Measurements from ENCODE around the gene SNX10. TPM values are rescaled to one million over a fixed set of nuclear protein-coding genes. Genes with fewer than 3 reads are reported as not detected.

Gene SNX10
- total RNA-seq, 1 experiment from 2014 or later = 7.9 TPM

DNA sequence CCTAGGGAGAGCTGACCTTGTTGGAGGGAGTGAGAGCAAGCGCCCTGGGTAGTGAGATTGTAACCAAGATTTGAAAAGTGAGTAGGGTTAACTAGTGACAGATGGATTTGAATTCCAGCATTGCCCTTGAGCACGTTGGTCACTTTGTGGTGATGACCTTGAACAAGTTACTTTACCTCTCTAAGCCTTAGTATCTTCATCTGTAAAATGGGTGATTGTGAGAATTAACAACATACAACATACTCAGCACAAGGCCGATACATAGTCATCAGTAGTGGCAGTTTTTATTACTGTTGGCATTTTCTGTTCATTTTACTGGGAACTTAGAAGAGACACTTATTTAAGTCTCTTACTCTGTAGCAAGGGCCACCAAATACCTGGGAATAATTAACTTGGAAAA lies 25.5 kb downstream of the SNX10 start:
- Histone ChIP-seq H3K79me2 (ENCODE audit: low read length) (no peaks in the 10 kb centered on the region), H3K36me3 (ENCODE audit: low read depth, low read length) (no peaks in the 10 kb centered on the region), H3K4me2 (ENCODE audit: low read length) (no peak overlapping the region), H3K9me3 (ENCODE audit: low read length) (no peaks in the 10 kb centered on the region), H3F3A (ENCODE audit: low read length, unreplicated experiment) (no peaks in the 10 kb centered on the region), H3K9me2 (replicated peaks; ENCODE audit: low read length) (no peaks in the 10 kb centered on the region), H2AFZ (ENCODE audit: low read length) (no peak overlapping the region), H3K27ac (ENCODE audit: low read length) (no peak overlapping the region), H3K27me3 (ENCODE audit: low read length) (no peaks in the 10 kb centered on the region), H4K20me1 (ENCODE audit: low read length) (no peaks in the 10 kb centered on the region), H3K9ac (ENCODE audit: low read length) (no peak overlapping the region), H3K4me1 (ENCODE audit: insufficient read depth, low read length) (peaks cover 6% of the 10 kb centered on the region; the same call in 1 of the 2 replicates), H3K4me3 (ENCODE audit: low read length) (no peak overlapping the region)
- ATAC-seq (no peak), DNase-seq (no peak)
- CTCF ChIA-PET = no interaction called here
- intact Hi-C loops (cut with micrococcal nuclease) = no loop called here
- no TSS peak for BruUV-seq (replicated peaks)
- POLR2A ChIA-PET (ENCODE audit: unreplicated experiment) = no interaction called here
- TF ChIP-seq EZH2 (IDR thresholded peaks at IDR 0.05; ENCODE audit: low read length, unreplicated experiment) = no peak
- TF ChIP-seq EZH2phosphoT487 (IDR thresholded peaks at IDR 0.05; ENCODE audit: borderline replicate concordance, low read length) = no peak
- TF ChIP-seq, protein P1, sequence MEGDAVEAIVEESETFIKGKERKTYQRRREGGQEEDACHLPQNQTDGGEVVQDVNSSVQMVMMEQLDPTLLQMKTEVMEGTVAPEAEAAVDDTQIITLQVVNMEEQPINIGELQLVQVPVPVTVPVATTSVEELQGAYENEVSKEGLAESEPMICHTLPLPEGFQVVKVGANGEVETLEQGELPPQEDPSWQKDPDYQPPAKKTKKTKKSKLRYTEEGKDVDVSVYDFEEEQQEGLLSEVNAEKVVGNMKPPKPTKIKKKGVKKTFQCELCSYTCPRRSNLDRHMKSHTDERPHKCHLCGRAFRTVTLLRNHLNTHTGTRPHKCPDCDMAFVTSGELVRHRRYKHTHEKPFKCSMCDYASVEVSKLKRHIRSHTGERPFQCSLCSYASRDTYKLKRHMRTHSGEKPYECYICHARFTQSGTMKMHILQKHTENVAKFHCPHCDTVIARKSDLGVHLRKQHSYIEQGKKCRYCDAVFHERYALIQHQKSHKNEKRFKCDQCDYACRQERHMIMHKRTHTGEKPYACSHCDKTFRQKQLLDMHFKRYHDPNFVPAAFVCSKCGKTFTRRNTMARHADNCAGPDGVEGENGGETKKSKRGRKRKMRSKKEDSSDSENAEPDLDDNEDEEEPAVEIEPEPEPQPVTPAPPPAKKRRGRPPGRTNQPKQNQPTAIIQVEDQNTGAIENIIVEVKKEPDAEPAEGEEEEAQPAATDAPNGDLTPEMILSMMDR (conservative IDR thresholded peaks at IDR 0.05; ENCODE audit: low read depth, low read length) = no peak

DNA sequence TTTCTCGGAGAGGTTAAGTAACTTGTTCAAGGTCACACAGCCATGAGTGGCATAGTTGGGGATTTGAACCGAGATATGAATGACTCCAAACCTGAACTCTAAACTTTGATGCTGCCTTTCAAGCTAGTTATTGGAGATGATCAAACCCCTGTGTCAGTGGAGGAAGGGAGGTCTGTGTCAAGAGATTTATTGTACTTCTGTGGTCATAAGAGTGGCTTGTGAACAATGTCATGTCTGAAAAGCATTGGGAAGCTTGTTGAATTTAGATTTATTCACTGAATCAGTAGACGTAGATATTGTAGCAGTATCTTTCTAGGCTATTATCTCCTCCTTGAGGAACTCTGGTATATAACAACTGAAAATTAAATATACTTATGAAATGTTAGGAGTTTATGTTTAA lies 27.3 kb downstream of the SNX10 start:
- no peaks in the 10 kb centered on the region for H3K9me3 ChIP-seq (ENCODE audit: low read length)
- H3K79me2 ChIP-seq (ENCODE audit: low read length) = no peaks in the 10 kb centered on the region
- TF ChIP-seq EZH2 (IDR thresholded peaks at IDR 0.05; ENCODE audit: low read length, unreplicated experiment) (no peak), EZH2phosphoT487 (IDR thresholded peaks at IDR 0.05; ENCODE audit: borderline replicate concordance, low read length) (no peak)
- TF ChIP-seq, protein P1 (conservative IDR thresholded peaks at IDR 0.05; ENCODE audit: low read depth, low read length) = no peak
- H3K4me2 ChIP-seq (ENCODE audit: low read length) = no peak overlapping the region
- no peak for ATAC-seq
- no TSS peak for BruUV-seq (replicated peaks)
- H2AFZ ChIP-seq (ENCODE audit: low read length) = no peak overlapping the region
- CTCF ChIA-PET = interaction anchor here (0.6 to 0.7 kb wide), 2 partner anchors 42 to 46 kb away, joined by 3 read pairs; no protein-coding TSS in a partner anchor
- POLR2A ChIA-PET (ENCODE audit: unreplicated experiment) = no interaction called here
- H3K36me3 ChIP-seq (ENCODE audit: low read depth, low read length) = no peaks in the 10 kb centered on the region
- no peaks in the 10 kb centered on the region for H3F3A ChIP-seq (ENCODE audit: low read length, unreplicated experiment)
- no peak overlapping the region for H3K27ac ChIP-seq (ENCODE audit: low read length)
- no peak overlapping the region for H3K4me3 ChIP-seq (ENCODE audit: low read length)
- intact Hi-C loops (cut with micrococcal nuclease) = no loop called here
- DNase-seq = no peak
- H3K27me3 ChIP-seq (ENCODE audit: low read length) = no peaks in the 10 kb centered on the region
- no peaks in the 10 kb centered on the region for H4K20me1 ChIP-seq (ENCODE audit: low read length)
- peaks cover 6% of the 10 kb centered on the region; the same call in 1 of the 2 replicates for H3K4me1 ChIP-seq (ENCODE audit: insufficient read depth, low read length)
- no peaks in the 10 kb centered on the region for H3K9me2 ChIP-seq (replicated peaks; ENCODE audit: low read length)
- H3K9ac ChIP-seq (ENCODE audit: low read length) = no peak overlapping the region

DNA sequence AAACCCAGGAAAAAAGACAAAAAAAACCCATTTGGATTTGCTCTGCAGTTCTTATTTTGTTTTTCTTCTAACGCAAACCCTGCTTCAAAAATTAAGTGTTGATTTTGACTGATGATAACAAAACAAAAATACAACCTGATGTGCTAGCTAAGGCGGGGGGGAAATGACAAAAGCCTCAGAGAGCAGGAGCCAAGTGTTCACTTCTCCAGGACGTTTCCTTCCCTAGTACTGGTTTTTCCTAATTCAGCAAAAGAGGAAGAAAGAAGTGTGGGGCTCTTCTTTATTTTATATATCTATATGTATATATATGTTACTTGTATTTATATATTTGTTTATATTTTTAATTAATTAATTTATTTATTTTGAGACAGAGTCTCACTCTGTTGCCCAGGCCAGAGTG lies 28.0 kb downstream of the SNX10 start:
- DNase-seq (no peak), ATAC-seq (no peak)
- no peaks in the 10 kb centered on the region for H3K36me3 ChIP-seq (ENCODE audit: low read depth, low read length)
- H3K27ac ChIP-seq (ENCODE audit: low read length) = no peak overlapping the region
- H3K79me2 ChIP-seq (ENCODE audit: low read length) = no peaks in the 10 kb centered on the region
- H3F3A ChIP-seq (ENCODE audit: low read length, unreplicated experiment) = no peaks in the 10 kb centered on the region
- H4K20me1 ChIP-seq (ENCODE audit: low read length) = no peaks in the 10 kb centered on the region
- H3K4me1 ChIP-seq (ENCODE audit: insufficient read depth, low read length) = peaks cover 6% of the 10 kb centered on the region; the same call in 1 of the 2 replicates
- no peaks in the 10 kb centered on the region for H3K27me3 ChIP-seq (ENCODE audit: low read length)
- intact Hi-C loops (cut with micrococcal nuclease) = no loop called here
- no peaks in the 10 kb centered on the region for H3K9me3 ChIP-seq (ENCODE audit: low read length)
- no peak overlapping the region for H2AFZ ChIP-seq (ENCODE audit: low read length)
- H3K4me3 ChIP-seq (ENCODE audit: low read length) = no peak overlapping the region
- TF ChIP-seq, protein P1 (conservative IDR thresholded peaks at IDR 0.05; ENCODE audit: low read depth, low read length) = no peak
- TF ChIP-seq EZH2phosphoT487 (IDR thresholded peaks at IDR 0.05; ENCODE audit: borderline replicate concordance, low read length) = no peak
- no peak for TF ChIP-seq EZH2 (IDR thresholded peaks at IDR 0.05; ENCODE audit: low read length, unreplicated experiment)
- POLR2A ChIA-PET (ENCODE audit: unreplicated experiment) = no interaction called here
- H3K9ac ChIP-seq (ENCODE audit: low read length) = no peak overlapping the region
- H3K4me2 ChIP-seq (ENCODE audit: low read length) = no peak overlapping the region
- CTCF ChIA-PET = no interaction called here
- no TSS peak for BruUV-seq (replicated peaks)
- H3K9me2 ChIP-seq (replicated peaks; ENCODE audit: low read length) = no peaks in the 10 kb centered on the region

All from PC-3 (cell line).